Measurements from ENCODE around the gene PSMB11.

Gene PSMB11

DNA sequence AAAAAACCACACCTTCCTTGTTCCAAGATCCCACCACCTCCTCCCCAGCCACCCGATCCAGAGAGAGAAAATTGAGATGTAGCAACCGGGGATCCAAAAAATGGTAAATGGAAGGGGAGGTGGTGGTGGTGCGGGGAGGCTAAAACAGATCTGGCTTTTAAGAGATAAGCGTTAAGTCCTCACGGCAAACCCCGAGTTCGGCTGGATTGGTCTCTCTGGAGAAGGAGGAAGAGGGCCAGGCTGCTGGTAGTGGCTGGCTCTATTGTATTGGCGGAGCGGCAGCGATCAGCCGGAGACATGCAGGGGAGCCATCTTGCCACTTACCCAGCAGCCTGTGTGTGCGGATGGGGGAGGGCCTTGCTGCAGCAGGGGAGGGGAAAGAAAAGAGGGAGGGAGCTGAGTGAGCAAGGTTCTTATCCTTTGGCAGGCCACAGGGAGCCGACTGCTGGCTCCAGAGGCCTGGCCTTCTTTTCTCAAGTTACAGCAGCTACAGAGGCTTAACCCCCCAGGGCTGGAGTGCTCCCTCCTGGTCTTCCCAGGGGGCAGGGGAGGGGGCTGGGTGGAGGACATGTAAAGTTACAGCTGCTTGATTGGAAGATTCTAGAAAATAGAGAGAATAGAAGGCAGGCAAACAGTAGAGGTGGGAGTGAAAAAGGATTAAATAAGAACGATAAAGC lies 29.4 kb downstream of the PSMB11 start:
- peak; percentile 88 for DNase-seq (ENCODE audit: low spot score)
- TF ChIP-seq, protein P1, sequence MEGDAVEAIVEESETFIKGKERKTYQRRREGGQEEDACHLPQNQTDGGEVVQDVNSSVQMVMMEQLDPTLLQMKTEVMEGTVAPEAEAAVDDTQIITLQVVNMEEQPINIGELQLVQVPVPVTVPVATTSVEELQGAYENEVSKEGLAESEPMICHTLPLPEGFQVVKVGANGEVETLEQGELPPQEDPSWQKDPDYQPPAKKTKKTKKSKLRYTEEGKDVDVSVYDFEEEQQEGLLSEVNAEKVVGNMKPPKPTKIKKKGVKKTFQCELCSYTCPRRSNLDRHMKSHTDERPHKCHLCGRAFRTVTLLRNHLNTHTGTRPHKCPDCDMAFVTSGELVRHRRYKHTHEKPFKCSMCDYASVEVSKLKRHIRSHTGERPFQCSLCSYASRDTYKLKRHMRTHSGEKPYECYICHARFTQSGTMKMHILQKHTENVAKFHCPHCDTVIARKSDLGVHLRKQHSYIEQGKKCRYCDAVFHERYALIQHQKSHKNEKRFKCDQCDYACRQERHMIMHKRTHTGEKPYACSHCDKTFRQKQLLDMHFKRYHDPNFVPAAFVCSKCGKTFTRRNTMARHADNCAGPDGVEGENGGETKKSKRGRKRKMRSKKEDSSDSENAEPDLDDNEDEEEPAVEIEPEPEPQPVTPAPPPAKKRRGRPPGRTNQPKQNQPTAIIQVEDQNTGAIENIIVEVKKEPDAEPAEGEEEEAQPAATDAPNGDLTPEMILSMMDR (IDR thresholded peaks at IDR 0.05; ENCODE audit: extremely low read depth, missing control alignments): no peak

DNA sequence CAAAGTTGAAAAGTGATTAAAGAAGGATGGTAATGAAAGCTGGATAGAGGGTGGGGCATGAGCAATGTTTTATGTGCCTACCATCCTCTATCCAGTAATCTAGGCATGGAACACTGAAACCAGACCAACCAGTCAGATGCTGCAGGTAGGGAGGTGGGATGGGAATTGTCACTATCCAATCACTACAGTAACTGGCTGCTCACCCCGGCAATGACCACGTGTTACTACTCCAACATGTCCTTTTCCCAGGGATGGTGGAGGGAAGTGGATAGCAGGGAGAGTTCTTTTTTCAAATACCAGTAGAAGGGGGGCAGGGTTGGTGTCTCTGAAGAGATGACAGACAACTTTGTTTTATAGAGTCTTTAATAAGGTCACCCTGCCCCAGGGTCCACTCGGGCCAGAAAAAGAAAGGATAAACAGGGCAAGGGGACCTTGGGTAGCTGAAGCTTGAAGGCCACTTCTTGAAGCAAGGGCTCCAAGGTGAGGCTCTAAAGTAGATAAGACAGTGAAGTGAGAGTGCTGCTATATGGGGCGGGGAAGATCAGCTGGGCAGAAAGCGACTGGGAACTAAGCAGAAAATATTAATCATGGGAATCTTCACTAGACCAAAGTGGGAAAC lies 30.0 kb downstream of the PSMB11 start:
- no peak for DNase-seq (ENCODE audit: low spot score)
- TF ChIP-seq, protein P1 (IDR thresholded peaks at IDR 0.05; ENCODE audit: extremely low read depth, missing control alignments): no peak

DNA sequence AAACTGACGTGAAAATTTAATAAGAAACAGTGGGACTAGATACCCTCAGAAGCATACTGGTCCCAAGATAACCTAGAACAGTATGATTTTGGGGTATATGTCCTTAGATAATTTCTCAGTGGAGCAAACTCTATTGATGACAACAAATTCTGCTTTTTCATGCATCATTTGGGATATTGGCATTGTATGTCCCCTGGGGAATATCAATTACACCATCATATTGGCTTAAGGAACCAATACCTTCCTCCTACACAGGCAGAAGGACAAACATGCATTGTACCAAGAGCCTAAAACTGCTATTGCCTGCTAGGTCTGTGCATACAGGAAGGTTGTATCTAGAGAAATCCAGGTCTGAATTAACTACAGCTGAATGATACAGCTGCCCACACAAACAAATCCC lies 32.9 kb downstream of the PSMB11 start:
- TF ChIP-seq, protein P1 (IDR thresholded peaks at IDR 0.05; ENCODE audit: extremely low read depth, missing control alignments): no peak
- no peak for DNase-seq (ENCODE audit: low spot score)

DNA sequence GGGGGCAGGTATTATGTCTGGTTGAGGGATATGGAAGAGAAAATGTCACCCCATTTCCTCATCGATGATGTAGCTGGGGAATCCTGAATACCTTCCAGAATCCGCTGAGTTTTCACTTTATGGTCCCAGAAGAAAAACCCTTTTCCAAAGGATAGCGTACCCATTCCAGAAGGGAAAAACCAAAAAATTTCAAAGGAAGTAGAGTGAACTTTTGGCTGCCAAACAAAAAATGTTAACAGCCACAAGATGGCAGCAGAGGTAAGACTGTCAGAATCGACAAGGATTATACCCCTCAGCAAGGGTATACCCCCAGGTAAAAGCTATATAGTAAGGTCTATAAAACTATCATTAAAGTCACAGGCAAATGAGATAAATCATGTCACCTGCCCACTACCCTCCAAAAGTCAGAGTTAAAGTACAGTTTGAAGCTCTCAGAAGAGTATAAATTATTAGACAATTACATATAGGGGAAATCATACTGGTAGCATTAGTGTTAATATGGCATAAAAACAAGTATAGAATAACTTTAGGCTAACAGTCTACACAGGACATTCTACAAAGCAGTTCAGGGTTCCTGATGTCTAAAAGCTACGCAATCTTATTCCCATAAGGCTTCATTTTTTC lies 34.9 kb downstream of the PSMB11 start:
- TF ChIP-seq, protein P1 (IDR thresholded peaks at IDR 0.05; ENCODE audit: extremely low read depth, missing control alignments): peak; percentile 45
- DNase-seq (ENCODE audit: low spot score): no peak

DNA sequence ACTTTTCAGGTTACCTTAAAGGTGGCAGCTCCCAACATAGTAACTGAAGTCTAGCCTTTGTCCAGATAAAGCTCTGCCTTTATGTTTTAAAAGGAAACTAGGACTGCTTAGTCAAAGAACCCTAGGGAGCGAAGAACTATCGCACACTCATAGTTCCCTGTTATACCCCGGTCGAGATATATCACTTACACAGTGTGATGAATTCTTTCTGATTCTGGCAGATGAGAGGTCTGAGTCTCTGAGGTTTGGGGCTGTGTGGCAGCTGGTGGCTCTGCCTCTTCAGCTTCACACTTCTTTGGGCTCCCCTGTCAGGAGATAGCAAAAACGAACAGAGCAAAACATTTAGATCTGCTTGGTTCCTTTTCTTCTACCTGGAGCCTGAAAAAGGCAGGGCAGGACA lies 36.0 kb downstream of the PSMB11 start:
- TF ChIP-seq, protein P1 (IDR thresholded peaks at IDR 0.05; ENCODE audit: extremely low read depth, missing control alignments): no peak
- no peak for DNase-seq (ENCODE audit: low spot score)

DNA sequence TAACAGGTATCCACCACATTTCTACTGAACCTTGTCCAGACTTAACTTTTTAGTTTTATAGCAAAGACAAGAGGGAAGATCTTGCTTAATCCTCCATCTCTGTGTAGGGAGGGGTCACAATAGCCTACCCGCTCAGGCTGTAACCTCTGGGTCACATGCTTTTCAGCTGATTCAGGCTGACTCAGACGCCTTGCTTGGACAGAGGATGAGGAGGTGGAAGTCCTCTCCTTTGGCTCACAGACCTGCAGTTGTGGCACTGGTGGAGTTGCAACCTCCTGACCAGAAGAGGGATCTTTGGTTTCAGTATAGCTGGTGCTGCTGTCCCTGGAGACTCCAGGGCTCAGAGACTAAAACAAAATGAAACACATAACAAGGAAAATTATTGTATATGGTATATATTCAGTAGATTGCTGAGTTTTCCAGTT lies 36.7 kb downstream of the PSMB11 start:
- TF ChIP-seq, protein P1 (IDR thresholded peaks at IDR 0.05; ENCODE audit: extremely low read depth, missing control alignments): no peak

DNA sequence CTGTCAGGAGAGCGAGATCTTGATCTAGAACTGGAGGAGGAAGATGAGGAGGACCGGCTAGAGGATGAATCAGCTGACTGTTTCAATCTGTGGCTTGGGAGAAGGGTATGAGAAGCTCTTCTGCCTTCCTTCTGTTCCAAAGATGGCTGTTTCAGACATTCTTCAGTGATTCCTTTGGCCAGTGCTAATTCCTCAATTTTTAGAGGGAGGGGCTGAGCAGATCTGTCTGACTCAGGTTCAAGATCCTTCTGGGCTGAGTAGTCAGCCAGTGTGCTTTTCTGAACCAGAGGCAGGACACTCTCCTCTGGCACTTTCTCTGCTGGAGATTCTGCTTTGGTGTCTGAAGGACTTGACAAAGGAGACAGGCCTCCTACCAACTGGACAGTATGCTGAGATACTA lies 37.7 kb downstream of the PSMB11 start:
- no peak for DNase-seq (ENCODE audit: low spot score)
- TF ChIP-seq, protein P1 (IDR thresholded peaks at IDR 0.05; ENCODE audit: extremely low read depth, missing control alignments): no peak

More for the DNA sequence above, 36.7 kb downstream of the PSMB11 start:
- DNase-seq (ENCODE audit: low spot score): no peak
